Heart left ventricle (tissue), 13 donors: Measurements from ENCODE around the gene UBL7.

Experiments
- CTCF ChIP-seq, 12 donors: fragments of 200-600 bp; sonication (generic) in 4 of 12; IDR thresholded peaks; one replicate each; pipeline versions ENCODE4 v1.5.0 to v1.8.0; 2018 to 2022; ENCODE audit warnings: antibody characterized with exemption in 12 of 12, mild to moderate bottlenecking in 5 of 12
- POLR2A ChIP-seq, 2 donors: fragments of 450-650 bp; IDR thresholded peaks; one replicate each; pipeline ENCODE4 v1.6.1; 2017; ENCODE audit warnings: antibody characterized with exemption in 2 of 2, mild to moderate bottlenecking in 2 of 2, moderate library complexity in 2 of 2
- donor health status: ischemic (EF 13 %, LVEDD 7.1; RV severe dilation, severe dysfunction).
- donor health status: DM: no; HTN: yes; CAD: no.
- donor health status: DM: no; HTN: no; CAD: no.
- donor health status: ischemic (EF 25% LVEDD 6.9; RV normal size, moderate dysfunction).
- donor health status: ischemic (EF 25% LVEDD 5.7; RV mildly dilated, moderate dysfunction).
- donor health status: ischemic (EF 35%, LVEDD 5.7; RV mildly dilated, moderate dysfunction).
- donor health status: nonischemic (EF 11% LVEDD 7.7; RV severe dilation, severe dysfunction).
- donor health status: DM: yes; HTN: yes; CAD: no.
- donor health status: PGD.
- donor health status: ischemic (EF 29% LVEDD 5.4; RV normal size, mild dysfunction).
- donor health status: nonischemic (EF 23%, LVEDD 6.1; RV moderate dilation, normal function).

- no peak for TF ChIP-seq CTCF (IDR thresholded peaks at IDR 0.05)
- TF ChIP-seq POLR2A (IDR thresholded peaks at IDR 0.05): no peak
These were observed 662 bp downstream of the UBL7 start for GRCh38 chr15:74460298-74460697.
